B cell (primary cell): ENCODE results near the gene NR4A1.

ENCODE experiments used
- EZH2 ChIP-seq: IDR thresholded peaks from 2 replicates; pipeline ENCODE4 v1.6.1; 2012; ENCODE audit warnings: borderline replicate concordance, low read depth, mild to moderate bottlenecking, moderate library complexity, low read length; ENCODE audit not compliant: insufficient read depth, poor library complexity, severe bottlenecking
- TF ChIP-seq, protein P1 (sequence below): fragments of 200-600 bp; IDR thresholded peaks from one replicate; pipeline ENCODE4 v1.8.0; 2022; ENCODE audit warnings: antibody characterized with exemption, mild to moderate bottlenecking

DNA sequence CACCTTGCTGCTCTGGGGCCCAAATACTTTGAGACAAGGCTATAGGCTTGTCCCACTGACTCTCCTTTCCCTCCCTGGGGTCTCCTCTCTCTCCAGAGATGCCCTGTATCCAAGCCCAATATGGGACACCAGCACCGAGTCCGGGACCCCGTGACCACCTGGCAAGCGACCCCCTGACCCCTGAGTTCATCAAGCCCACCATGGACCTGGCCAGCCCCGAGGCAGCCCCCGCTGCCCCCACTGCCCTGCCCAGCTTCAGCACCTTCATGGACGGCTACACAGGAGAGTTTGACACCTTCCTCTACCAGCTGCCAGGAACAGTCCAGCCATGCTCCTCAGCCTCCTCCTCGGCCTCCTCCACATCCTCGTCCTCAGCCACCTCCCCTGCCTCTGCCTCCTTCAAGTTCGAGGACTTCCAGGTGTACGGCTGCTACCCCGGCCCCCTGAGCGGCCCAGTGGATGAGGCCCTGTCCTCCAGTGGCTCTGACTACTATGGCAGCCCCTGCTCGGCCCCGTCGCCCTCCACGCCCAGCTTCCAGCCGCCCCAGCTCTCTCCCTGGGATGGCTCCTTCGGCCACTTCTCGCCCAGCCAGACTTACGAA lies 3.1 kb downstream of the NR4A1 start:
- TF ChIP-seq, protein P1, sequence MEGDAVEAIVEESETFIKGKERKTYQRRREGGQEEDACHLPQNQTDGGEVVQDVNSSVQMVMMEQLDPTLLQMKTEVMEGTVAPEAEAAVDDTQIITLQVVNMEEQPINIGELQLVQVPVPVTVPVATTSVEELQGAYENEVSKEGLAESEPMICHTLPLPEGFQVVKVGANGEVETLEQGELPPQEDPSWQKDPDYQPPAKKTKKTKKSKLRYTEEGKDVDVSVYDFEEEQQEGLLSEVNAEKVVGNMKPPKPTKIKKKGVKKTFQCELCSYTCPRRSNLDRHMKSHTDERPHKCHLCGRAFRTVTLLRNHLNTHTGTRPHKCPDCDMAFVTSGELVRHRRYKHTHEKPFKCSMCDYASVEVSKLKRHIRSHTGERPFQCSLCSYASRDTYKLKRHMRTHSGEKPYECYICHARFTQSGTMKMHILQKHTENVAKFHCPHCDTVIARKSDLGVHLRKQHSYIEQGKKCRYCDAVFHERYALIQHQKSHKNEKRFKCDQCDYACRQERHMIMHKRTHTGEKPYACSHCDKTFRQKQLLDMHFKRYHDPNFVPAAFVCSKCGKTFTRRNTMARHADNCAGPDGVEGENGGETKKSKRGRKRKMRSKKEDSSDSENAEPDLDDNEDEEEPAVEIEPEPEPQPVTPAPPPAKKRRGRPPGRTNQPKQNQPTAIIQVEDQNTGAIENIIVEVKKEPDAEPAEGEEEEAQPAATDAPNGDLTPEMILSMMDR, result no peak
- no peak for TF ChIP-seq EZH2
